CMK (cell line): Measurements from ENCODE around the gene ADAMTS2.

Source experiments
- DNase-seq: peaks from one replicate; pipeline ENCODE4 v3.0.0-alpha.2; 2010; ENCODE audit warnings: low read depth

The ADAMTS2 gene

GRCh38 chr5:179154991-179155955 is 190.0 kb downstream of the ADAMTS2 start:
- no peak for DNase-seq

- DNase-seq: no peak
These were observed 190.8 kb downstream of the ADAMTS2 start for GRCh38 chr5:179154346-179154990.

GRCh38 chr5:179153921-179154345 is 191.3 kb downstream of the ADAMTS2 start:
- no peak for DNase-seq

- DNase-seq: no peak
These were observed 191.8 kb downstream of the ADAMTS2 start for GRCh38 chr5:179153341-179153901.

GRCh38 chr5:179152941-179153340 is 192.3 kb downstream of the ADAMTS2 start:
- no peak for DNase-seq

GRCh38 chr5:179152144-179152895 is 192.9 kb downstream of the ADAMTS2 start:
- DNase-seq: no peak

- no peak for DNase-seq
These were observed 193.8 kb downstream of the ADAMTS2 start for GRCh38 chr5:179151286-179152118.

- DNase-seq: no peak
These were observed 195.2 kb downstream of the ADAMTS2 start for GRCh38 chr5:179150011-179150410.

- DNase-seq: no peak
These were observed 196.0 kb downstream of the ADAMTS2 start for GRCh38 chr5:179149278-179149677.

- no peak for DNase-seq
These were observed 196.5 kb downstream of the ADAMTS2 start for GRCh38 chr5:179148703-179149170.

- no peak for DNase-seq
These were observed 197.1 kb downstream of the ADAMTS2 start for GRCh38 chr5:179147991-179148702.

GRCh38 chr5:179146277-179146676 is 199.0 kb downstream of the ADAMTS2 start:
- no peak for DNase-seq

- DNase-seq: no peak
These were observed 201.8 kb downstream of the ADAMTS2 start for GRCh38 chr5:179143446-179143845.

- no peak for DNase-seq
These were observed 202.6 kb downstream of the ADAMTS2 start for GRCh38 chr5:179142434-179143198.

- DNase-seq: no peak
These were observed 203.4 kb downstream of the ADAMTS2 start for GRCh38 chr5:179141867-179142266.

GRCh38 chr5:179140293-179140692 is 205.0 kb downstream of the ADAMTS2 start:
- DNase-seq: no peak

GRCh38 chr5:179139936-179140235 is 205.4 kb downstream of the ADAMTS2 start:
- DNase-seq: no peak

- no peak for DNase-seq
These were observed 205.9 kb downstream of the ADAMTS2 start for GRCh38 chr5:179139111-179139935.

GRCh38 chr5:179138568-179138925 is 206.7 kb downstream of the ADAMTS2 start:
- DNase-seq: no peak
